ENCODE measurements around the gene ACER3.

- TF ChIP-seq CTCF (IDR thresholded peaks at IDR 0.05 in 4 of 5, conservative IDR thresholded peaks at IDR 0.05 in 1 of 5) (no peak), POLR2A (IDR thresholded peaks at IDR 0.05) (no peak)
Observed at GRCh38 chr11:76854709-76855108, 6.0 kb upstream of the ACER3 start.
